GM18526 (cell line): ENCODE measurements around the gene NLRP11.

Experiments used
- POLR2A ChIP-seq: IDR thresholded peaks from 3 replicates; pipeline ENCODE4 v1.6.1; 2011; ENCODE audit not compliant: insufficient read length; ENCODE audit errors: extremely low read depth

The NLRP11 gene

DNA sequence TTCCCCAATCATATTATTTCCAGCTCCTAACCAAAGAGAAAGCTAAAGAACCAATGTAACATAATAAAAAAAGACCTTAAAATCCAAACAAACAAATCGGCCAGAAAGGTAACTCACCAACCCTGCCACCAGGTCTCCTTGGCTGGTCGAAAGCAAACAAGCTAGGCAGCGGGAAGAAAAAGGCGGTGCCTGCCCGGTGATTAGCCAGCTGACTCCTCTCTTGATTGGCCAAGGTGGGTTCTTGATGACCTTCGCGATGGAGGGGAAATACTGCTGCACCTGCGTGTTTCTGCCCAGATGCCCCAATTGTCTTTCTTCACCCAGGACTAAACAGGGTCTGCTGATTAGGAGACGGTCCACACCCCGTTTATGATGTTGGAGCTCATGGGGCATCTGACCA is at the start of gene NLRP11:
Gene NLRP11 (minus strand): TSS at position 154 of the 400 bp plus-strand sequence. CDS start 13,825 bp downstream, outside the sequence.
- no peak for TF ChIP-seq POLR2A

DNA sequence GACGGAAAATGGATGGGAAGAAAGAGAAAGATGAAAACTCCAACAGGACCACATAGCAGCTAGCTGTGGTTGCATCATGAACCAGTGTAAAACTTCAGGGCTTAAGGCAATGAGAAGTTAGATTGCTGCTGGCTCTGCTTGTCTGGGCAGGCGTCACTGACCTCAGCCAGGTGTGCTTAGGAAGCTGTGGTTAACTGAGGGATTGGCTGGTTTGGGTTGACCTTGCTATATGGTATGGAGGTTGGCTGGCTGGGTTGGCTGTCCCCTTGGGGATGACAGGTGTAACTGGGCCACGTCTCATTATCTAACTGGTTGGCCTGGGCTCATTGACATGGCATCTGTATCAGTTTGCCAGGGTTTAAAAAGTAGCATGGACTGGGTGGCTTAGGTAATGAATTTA is 45.4 kb upstream of the NLRP11 start:
- TF ChIP-seq POLR2A = no peak

DNA sequence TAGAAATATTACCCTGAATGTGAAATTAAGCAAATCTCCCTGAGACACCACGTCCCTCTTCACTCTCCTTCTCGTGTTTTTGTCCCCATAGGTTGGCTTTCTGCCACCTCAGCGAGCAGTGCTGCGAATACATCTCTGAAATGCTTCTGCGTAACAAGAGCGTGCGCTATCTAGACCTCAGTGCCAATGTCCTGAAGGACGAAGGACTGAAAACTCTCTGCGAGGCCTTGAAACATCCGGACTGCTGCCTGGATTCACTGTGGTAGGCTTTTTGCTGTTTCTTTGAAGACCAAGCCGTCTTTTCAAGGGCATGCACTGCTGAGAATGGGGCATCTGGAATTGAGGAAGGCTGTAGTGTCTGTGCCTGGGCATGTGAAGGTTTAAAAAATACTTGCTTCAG is 38.9 kb upstream of the NLRP11 start:
- no peak for TF ChIP-seq POLR2A

DNA sequence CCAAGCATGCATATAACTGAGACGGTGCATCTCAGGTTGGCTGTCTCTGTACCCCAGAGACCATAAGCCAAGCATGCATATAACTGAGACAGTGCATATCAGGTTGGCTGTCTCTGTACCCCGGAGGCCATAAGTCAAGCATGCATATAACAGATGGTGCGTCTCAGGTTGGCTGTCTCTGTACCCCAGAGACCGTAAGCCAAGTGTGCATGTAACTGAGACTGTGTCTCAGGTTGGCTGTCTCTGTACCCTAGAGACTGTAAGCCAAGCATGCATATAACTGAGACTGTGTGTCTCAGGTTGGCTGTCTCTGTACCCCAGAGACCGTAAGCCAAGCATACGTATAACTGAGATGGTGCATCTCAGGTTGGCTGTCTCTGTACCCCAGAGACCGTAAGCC is 35.3 kb upstream of the NLRP11 start:
- no peak for TF ChIP-seq POLR2A

DNA sequence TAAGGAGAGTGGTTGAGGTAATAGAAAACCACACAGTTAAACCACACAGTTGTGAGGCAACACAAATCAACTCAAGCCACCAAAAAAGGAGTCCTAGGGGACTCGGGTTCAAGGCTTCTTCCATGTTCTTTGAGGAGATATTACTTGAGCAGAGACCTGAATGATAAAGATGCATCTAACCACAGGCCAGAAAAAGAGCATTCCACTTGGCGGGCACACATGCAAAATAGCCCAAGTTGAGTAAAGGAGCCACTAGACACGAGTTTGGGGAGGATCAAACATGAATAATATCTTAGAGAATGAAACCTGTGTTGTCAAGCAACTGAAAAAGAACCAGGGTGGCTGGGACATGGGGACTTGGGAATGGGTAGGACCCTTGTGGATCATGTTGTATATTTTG is 34.7 kb upstream of the NLRP11 start:
- TF ChIP-seq POLR2A = no peak

DNA sequence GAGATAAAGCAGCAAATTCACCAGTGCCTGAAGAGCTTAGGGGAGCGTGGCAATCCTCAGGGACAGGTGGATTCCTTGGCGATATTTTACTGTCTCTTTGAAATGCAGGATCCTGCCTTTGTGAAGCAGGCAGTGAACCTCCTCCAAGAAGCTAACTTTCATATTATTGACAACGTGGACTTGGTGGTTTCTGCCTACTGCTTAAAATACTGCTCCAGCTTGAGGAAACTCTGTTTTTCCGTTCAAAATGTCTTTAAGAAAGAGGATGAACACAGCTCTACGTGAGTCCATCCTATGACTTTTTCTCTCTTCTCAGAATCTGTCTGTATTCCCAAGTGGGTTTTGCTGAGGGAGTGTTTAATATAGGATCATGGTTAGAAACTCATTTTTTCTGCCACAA is 27.2 kb upstream of the NLRP11 start:
- TF ChIP-seq POLR2A = no peak

DNA sequence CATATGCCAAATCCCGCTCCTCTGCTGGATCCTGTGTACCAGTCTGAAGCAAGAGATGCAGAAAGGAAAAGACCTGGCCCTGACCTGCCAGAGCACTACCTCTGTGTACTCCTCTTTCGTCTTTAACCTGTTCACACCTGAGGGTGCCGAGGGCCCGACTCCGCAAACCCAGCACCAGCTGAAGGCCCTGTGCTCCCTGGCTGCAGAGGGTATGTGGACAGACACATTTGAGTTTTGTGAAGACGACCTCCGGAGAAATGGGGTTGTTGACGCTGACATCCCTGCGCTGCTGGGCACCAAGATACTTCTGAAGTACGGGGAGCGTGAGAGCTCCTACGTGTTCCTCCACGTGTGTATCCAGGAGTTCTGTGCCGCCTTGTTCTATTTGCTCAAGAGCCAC is 26.6 kb upstream of the NLRP11 start:
- no peak for TF ChIP-seq POLR2A

DNA sequence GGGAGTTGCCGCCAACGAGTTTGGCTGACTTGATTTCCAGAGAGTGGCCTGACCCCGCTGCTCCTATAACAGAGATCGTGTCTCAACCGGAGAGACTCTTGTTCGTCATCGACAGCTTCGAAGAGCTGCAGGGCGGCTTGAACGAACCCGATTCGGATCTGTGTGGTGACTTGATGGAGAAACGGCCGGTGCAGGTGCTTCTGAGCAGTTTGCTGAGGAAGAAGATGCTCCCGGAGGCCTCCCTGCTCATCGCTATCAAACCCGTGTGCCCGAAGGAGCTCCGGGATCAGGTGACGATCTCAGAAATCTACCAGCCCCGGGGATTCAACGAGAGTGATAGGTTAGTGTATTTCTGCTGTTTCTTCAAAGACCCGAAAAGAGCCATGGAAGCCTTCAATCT is 26.2 kb upstream of the NLRP11 start:
- no peak for TF ChIP-seq POLR2A

DNA sequence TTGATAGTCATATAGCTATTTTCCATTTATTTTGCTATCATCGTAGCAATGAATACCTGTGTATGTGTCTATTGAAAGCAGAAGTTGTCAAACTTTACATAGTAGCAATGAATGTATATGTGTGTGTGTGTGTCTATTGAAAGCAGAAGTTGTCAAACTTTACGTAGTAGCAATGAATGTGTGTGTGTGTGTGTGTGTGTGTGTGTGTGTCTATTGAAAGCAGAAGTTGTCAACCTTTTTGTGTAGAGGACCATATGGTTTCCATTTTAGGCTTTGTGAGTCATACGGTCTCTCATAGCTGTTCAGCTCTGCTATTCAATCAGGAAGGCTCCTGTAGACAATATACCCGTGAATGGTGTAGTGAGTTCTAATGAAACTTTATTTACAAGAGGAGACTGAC is 25.4 kb upstream of the NLRP11 start:
- no peak for TF ChIP-seq POLR2A

DNA sequence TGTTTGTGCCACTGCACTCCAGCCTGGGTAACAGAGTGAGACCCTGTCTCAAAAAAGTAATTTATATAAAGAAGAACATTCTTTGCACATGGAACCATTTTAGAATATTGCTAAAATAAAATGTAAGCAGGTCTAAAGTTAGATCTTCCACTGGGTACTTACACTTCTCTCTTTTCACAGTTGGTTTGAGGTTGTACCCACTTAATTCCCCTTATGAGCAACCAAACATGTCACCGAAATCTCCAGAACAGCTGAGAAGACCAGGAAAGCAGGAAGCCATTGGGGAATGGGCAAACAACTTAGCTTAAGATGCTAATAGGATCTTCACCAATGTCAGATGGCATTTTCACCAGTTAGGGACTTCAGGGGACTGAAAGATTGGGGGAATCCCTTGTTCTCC is 23.4 kb upstream of the NLRP11 start:
- no peak for TF ChIP-seq POLR2A

DNA sequence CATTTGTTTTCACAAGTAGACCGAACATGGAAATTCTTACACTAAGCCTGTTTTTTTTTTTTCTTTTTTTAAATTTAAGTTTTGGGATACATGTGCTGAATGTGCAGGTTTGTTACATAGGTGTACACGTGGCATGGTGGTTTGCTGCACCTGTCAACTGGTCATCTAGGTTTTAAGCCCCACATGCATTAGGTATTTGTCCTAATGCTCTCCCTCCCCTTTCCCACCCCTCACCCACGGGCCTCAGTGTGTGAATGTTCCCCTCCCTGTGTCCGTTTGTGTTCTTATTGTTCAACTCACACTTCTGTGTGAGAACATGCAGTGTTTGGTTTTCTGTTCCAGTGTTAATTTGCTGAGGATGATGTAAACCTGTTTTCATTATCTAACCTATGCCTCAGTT is 7.1 kb upstream of the NLRP11 start:
- no peak for TF ChIP-seq POLR2A

DNA sequence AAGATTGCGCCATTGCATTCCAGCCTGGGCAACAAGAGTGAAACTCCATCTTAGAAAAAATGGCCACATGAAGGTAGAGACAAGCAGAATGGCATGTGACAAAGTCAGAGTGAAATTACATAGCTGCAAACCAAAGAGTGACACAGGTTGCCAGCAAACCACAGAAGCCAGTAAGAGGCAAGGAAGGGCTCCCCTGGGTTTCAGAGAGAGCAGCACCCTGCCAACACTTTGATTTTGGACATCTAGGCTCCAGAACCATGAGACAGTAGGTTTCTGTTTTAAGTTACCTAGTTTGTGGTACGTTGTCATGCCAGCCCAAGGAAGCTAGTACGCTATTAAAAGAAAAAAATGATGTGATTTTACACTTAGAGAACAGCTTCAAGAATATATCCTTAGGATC is 6.5 kb upstream of the NLRP11 start:
- no peak for TF ChIP-seq POLR2A

DNA sequence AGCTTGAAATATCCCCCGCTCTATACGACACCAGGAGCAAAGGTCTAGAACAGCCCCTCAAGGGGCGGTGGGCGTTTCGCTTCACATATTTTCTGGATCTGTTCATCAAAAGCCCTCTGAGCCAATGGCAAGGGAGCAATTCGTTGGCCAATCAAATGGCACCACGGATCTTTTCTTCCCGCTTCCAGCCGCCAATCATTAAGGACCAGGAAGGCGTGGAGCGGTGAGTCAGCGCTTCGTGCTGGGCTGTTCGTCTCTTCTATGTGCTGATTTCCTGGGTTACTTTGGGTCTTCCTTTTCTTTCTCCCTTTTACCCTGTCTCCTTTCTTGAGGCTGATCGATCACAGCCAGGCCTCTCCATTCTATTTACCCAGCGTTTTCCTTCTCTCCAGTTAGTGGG is 4.5 kb upstream of the NLRP11 start, which contains the start of gene NLRP4:
Gene NLRP4 (plus strand): TSS at position 201 of the 400 bp plus-strand sequence. CDS start 15,541 bp downstream, outside the sequence.
- no peak for TF ChIP-seq POLR2A

DNA sequence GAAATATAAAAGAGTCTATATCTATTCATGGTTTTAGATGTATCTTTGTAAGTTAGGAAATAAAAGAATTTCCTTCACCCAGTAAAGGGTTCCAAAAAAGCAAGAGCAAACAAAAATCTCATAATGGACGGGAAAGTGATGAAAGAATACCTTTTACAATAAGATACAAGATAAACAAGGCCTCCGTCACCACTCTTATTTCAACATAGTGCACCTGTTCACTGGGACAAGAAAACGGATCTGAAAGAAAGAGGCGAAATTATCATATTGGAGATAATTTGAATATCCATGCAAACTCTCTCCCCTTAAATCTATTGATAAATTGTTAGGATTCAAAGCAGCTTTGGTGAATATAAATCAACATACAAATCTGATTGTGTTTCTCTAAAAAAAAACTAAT is 877 bp upstream of the NLRP11 start:
- no peak for TF ChIP-seq POLR2A

DNA sequence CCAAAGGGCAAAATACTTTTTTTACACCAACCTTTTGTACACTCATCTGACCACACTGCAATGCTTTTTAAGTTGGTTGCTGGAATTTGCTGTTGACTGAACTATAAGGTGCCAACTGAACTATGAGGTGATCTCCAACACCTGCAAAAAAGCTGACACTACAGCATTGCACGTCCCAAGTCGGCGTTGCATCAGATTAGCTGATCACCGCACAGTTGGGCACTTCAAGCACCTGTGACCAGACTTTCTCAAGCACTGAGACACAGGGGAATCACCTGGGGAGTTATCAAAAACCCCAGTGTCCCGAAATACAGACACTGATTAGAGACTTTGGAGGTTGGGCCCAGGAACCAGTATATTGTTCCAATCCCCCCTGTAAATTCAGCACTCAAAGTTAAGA is 1.1 kb downstream of the NLRP11 start:
- TF ChIP-seq POLR2A = no peak

DNA sequence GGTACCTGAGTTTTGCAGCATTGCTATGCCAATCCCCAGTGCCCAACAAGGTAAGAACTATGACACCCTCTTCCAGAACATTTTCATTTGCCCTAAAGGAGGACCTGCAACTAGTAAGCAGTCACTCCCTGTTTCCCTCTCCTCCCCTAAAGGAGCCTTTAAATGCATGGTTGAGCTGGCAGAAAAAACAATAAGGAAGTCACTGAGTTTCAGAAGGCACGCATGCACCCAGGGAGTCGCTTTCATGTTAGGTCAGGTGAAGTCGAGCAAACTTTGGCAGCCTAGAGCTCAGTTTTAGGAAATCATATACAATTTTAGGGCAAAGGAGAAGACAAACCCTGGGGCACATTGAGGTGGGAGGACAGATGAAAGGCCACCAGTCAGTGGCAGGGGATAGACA is 11.8 kb downstream of the NLRP11 start:
- no peak for TF ChIP-seq POLR2A

DNA sequence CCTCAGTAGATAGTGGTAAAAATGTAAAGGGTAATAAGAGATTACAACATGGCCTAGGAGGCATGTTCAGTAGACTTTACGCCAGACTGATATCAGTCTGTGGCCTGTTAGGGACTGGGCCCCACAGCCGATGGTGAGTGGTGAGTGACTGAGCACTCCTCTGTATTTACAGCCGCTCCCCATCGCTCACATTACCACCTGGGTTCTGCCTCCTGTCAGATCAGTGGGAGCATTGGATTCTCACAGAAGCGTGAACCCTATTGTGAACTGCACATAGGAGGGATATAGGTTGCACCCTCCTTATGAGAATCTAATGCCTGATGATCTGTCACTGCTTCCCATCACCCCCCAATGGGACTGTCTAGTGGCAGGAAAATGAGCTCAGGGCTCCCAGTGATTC is 17.9 kb downstream of the NLRP11 start:
- TF ChIP-seq POLR2A = no peak

DNA sequence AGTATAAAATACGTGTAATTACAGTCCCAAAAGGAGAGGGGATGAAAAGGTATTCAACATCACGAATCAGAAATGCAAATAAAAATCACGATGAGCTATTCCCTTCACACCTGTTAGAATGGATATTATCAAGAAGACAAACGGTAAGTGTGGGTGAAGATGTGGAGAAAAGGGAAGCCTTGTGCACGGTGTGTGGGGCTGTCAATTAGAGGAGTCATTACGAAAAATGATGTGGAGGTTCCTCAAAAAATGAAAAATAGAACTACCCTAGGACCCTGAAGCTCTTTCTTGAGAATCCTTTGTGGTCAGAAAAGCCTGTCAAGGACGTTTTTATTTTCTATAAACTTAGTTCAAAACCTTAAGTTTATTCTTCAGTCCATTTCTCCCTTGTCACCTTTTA is 19.4 kb downstream of the NLRP11 start:
- TF ChIP-seq POLR2A = no peak
